Mesendoderm (in vitro differentiated cells): Measurements from ENCODE around the gene JPH2.

Experiments
- DNase-seq: peaks from one replicate; pipeline ENCODE4 v3.0.0; 2013
- H2AK5ac ChIP-seq: 2 replicates; pipeline ENCODE4 v1.6.1; 2013; ENCODE audit warnings: low read length, inconsistent platforms
- H2BK120ac ChIP-seq: 2 replicates; pipeline ENCODE4 v1.6.1; 2013; ENCODE audit warnings: low read depth, mild to moderate bottlenecking, low read length, moderate library complexity, mixed read lengths
- H2BK15ac ChIP-seq: replicated peaks from 2 replicates; pipeline ENCODE4 v1.6.1; 2013; ENCODE audit warnings: low read depth, mild to moderate bottlenecking, moderate library complexity
- H2BK5ac ChIP-seq: 2 replicates; pipeline ENCODE4 v1.6.1; 2013; ENCODE audit warnings: low read length, inconsistent platforms
- H3K18ac ChIP-seq: 2 replicates; pipeline ENCODE4 v1.6.1; 2013; ENCODE audit warnings: mild to moderate bottlenecking, low read length, mixed read lengths
- H3K23ac ChIP-seq: one replicate; pipeline ENCODE4 v1.6.1; 2013; ENCODE audit warnings: low read length
- H3K27ac ChIP-seq: 2 replicates; pipeline ENCODE4 v1.5.1; 2013; ENCODE audit warnings: low read depth, mild to moderate bottlenecking, inconsistent platforms, low read length, moderate library complexity
- H3K27me3 ChIP-seq: 2 replicates; pipeline ENCODE4 v1.6.1; 2013; ENCODE audit warnings: low read length, control low read depth, mild to moderate bottlenecking, inconsistent platforms; ENCODE audit not compliant: insufficient read depth, poor library complexity
- H3K36me3 ChIP-seq: 2 replicates; pipeline ENCODE4 v1.6.1; 2013; ENCODE audit warnings: low read length, inconsistent platforms; ENCODE audit not compliant: control insufficient read depth, insufficient read depth
- H3K4ac ChIP-seq: one replicate; pipeline ENCODE4 v1.6.1; 2013; ENCODE audit warnings: low read depth, mild to moderate bottlenecking, low read length, moderate library complexity
- H3K4me1 ChIP-seq: 2 replicates; pipeline ENCODE4 v1.6.1; 2013; ENCODE audit warnings: low read depth, low read length, inconsistent platforms; ENCODE audit not compliant: control insufficient read depth
- H3K4me2 ChIP-seq: 2 replicates; pipeline ENCODE4 v1.6.1; 2013; ENCODE audit warnings: low read length
- H3K4me3 ChIP-seq: 2 replicates; pipeline ENCODE4 v1.5.1; 2013; ENCODE audit warnings: mild to moderate bottlenecking, low read length
- H3K56ac ChIP-seq: one replicate; pipeline ENCODE4 v1.6.1; 2013; ENCODE audit warnings: low read length
- H3K79me1 ChIP-seq: 2 replicates; pipeline ENCODE4 v1.6.1; 2013; ENCODE audit warnings: low read length, inconsistent platforms
- H3K79me2 ChIP-seq: 2 replicates; pipeline ENCODE4 v1.6.1; 2013; ENCODE audit warnings: mild to moderate bottlenecking, low read length; ENCODE audit not compliant: control insufficient read depth, insufficient read depth
- H3K9ac ChIP-seq: 2 replicates; pipeline ENCODE4 v1.6.1; 2013; ENCODE audit warnings: low read length, inconsistent platforms
- H4K5ac ChIP-seq: one replicate; pipeline ENCODE4 v1.6.1; 2013; ENCODE audit warnings: low read length
- H4K8ac ChIP-seq: one replicate; pipeline ENCODE4 v1.6.1; 2013; ENCODE audit warnings: low read depth, mild to moderate bottlenecking, control low read depth, low read length, moderate library complexity
- WGBS: extraction: QIAGEN DNeasy Blood & Tissue Kit; methylation state at CpG from one replicate; pipeline ENCODE4 v1.1.7; 2013; ENCODE audit warnings: low lambda C conversion rate, missing lambda C conversion rate; ENCODE audit not compliant: insufficient coverage; ENCODE audit errors: extremely low coverage; 5-methylcytosine and 5-hydroxymethylcytosine counted together

The JPH2 gene

GRCh38 chr20:44073011-44073674, 113.8 kb downstream of the JPH2 start:
- no peak overlapping the region for H2BK15ac ChIP-seq
- H3K9ac ChIP-seq: no peak overlapping the region
- no peak overlapping the region for H2BK5ac ChIP-seq
- H3K79me1 ChIP-seq: no peaks in the 10 kb centered on the region
- no peak overlapping the region for H3K4me3 ChIP-seq
- WGBS: no CpG with 5 or more reads among the region's 16 CpGs
- no peak for DNase-seq
- H3K4me2 ChIP-seq: no peak overlapping the region
- no peaks in the 10 kb centered on the region for H3K4me1 ChIP-seq
- H3K56ac ChIP-seq: no peak overlapping the region
- H4K8ac ChIP-seq: no peak overlapping the region
- H3K36me3 ChIP-seq: no peaks in the 10 kb centered on the region
- no peak overlapping the region for H2BK120ac ChIP-seq
- H3K27me3 ChIP-seq: no peaks in the 10 kb centered on the region
- H3K23ac ChIP-seq: no peak overlapping the region
- H3K79me2 ChIP-seq: no peaks in the 10 kb centered on the region
- H4K5ac ChIP-seq: no peak overlapping the region
- H3K4ac ChIP-seq: no peak overlapping the region
- H2AK5ac ChIP-seq: no peak overlapping the region
- H3K18ac ChIP-seq: no peak overlapping the region
- no peak overlapping the region for H3K27ac ChIP-seq

GRCh38 chr20:44072384-44072783, 114.6 kb downstream of the JPH2 start:
- Histone ChIP-seq H3K79me1 (no peaks in the 10 kb centered on the region), H4K8ac (no peak overlapping the region), H3K23ac (no peak overlapping the region), H3K36me3 (no peaks in the 10 kb centered on the region), H2AK5ac (no peak overlapping the region), H3K4ac (no peak overlapping the region), H3K27me3 (no peaks in the 10 kb centered on the region), H3K56ac (no peak overlapping the region), H3K18ac (no peak overlapping the region), H3K79me2 (no peaks in the 10 kb centered on the region), H3K4me1 (no peaks in the 10 kb centered on the region), H3K4me3 (no peak overlapping the region), H2BK5ac (no peak overlapping the region), H3K9ac (no peak overlapping the region), H2BK120ac (no peak overlapping the region), H2BK15ac (no peak overlapping the region), H4K5ac (no peak overlapping the region), H3K27ac (no peak overlapping the region), H3K4me2 (no peak overlapping the region)
- WGBS: no CpG with 5 or more reads among the region's 6 CpGs
- no peak for DNase-seq

- H2AK5ac ChIP-seq: no peak overlapping the region
- no peak overlapping the region for H3K56ac ChIP-seq
Measured at GRCh38 chr20:44071526-44072111, 115.4 kb downstream of the JPH2 start.

GRCh38 chr20:44071057-44071456, 115.9 kb downstream of the JPH2 start:
- Histone ChIP-seq H3K79me2 (no peaks in the 10 kb centered on the region), H3K4me3 (no peak overlapping the region), H3K79me1 (no peaks in the 10 kb centered on the region), H3K4me2 (no peak overlapping the region), H4K5ac (no peak overlapping the region), H2BK15ac (no peak overlapping the region), H2AK5ac (no peak overlapping the region), H3K56ac (no peak overlapping the region), H3K23ac (no peak overlapping the region), H2BK5ac (no peak overlapping the region), H3K36me3 (no peaks in the 10 kb centered on the region), H3K27me3 (no peaks in the 10 kb centered on the region), H4K8ac (no peak overlapping the region), H3K9ac (no peak overlapping the region), H2BK120ac (no peak overlapping the region), H3K4me1 (no peaks in the 10 kb centered on the region), H3K4ac (no peak overlapping the region), H3K27ac (no peak overlapping the region), H3K18ac (no peak overlapping the region)
- no peak for DNase-seq
- WGBS: no CpG with 5 or more reads among the region's 10 CpGs

More at GRCh38 chr20:44071526-44072111, 115.4 kb downstream of the JPH2 start:
- Histone ChIP-seq H3K4me3 (no peak overlapping the region), H3K4me1 (no peaks in the 10 kb centered on the region), H4K8ac (no peak overlapping the region), H4K5ac (no peak overlapping the region), H3K27ac (no peak overlapping the region), H3K9ac (no peak overlapping the region), H2BK5ac (no peak overlapping the region), H3K27me3 (no peaks in the 10 kb centered on the region), H3K36me3 (no peaks in the 10 kb centered on the region), H3K4ac (no peak overlapping the region), H3K23ac (no peak overlapping the region), H3K18ac (no peak overlapping the region), H3K79me2 (no peaks in the 10 kb centered on the region), H2BK120ac (no peak overlapping the region), H3K79me1 (no peaks in the 10 kb centered on the region), H2BK15ac (no peak overlapping the region), H3K4me2 (no peak overlapping the region)
- no peak for DNase-seq
- WGBS: no CpG with 5 or more reads among the region's 11 CpGs

GRCh38 chr20:44070139-44070900, 116.7 kb downstream of the JPH2 start:
- DNase-seq: no peak
- WGBS: no CpG with 5 or more reads among the region's 17 CpGs

More at GRCh38 chr20:44070139-44070900, 116.7 kb downstream of the JPH2 start:
- H2AK5ac ChIP-seq: no peak overlapping the region
- no peak overlapping the region for H4K8ac ChIP-seq
- H3K4ac ChIP-seq: no peak overlapping the region
- H4K5ac ChIP-seq: no peak overlapping the region
- no peak overlapping the region for H3K9ac ChIP-seq
- H3K27ac ChIP-seq: no peak overlapping the region
- H3K27me3 ChIP-seq: no peaks in the 10 kb centered on the region
- no peak overlapping the region for H2BK5ac ChIP-seq
- H2BK120ac ChIP-seq: no peak overlapping the region
- H3K18ac ChIP-seq: no peak overlapping the region
- no peaks in the 10 kb centered on the region for H3K79me2 ChIP-seq
- H3K4me2 ChIP-seq: no peak overlapping the region
- H3K4me1 ChIP-seq: no peaks in the 10 kb centered on the region
- H3K56ac ChIP-seq: no peak overlapping the region
- H3K36me3 ChIP-seq: no peaks in the 10 kb centered on the region
- H3K4me3 ChIP-seq: no peak overlapping the region
- H3K23ac ChIP-seq: no peak overlapping the region
- H3K79me1 ChIP-seq: no peaks in the 10 kb centered on the region
- H2BK15ac ChIP-seq: no peak overlapping the region
